GM23338 (cell line): Measurements from ENCODE around the gene ARMC9. TPM values are rescaled to one million over a fixed set of nuclear protein-coding genes. Genes with fewer than 3 reads are reported as not detected.

Source experiments
- ATAC-seq: fragments of 200-7000 bp; cut with Tn5 transposase; 3 replicates; pipeline ENCODE4 v1.9.1; 2020
- DNase-seq: peaks from one replicate; pipeline ENCODE4 v3.0.0-alpha.2; 2015; ENCODE audit warnings: low spot score
- H2AFZ ChIP-seq: fragments of 200-600 bp; sonication (generic); 2 replicates; pipeline ENCODE4 v1.8.0; 2016; ENCODE audit warnings: antibody characterized with exemption, mild to moderate bottlenecking, moderate library complexity
- H3F3A ChIP-seq: fragments of 200-600 bp; sonication (generic); replicated peaks from 2 replicates; pipeline ENCODE4 v1.8.0; 2017; ENCODE audit warnings: antibody characterized with exemption, mixed run types, low read depth
- H3K27ac ChIP-seq: fragments of 200-600 bp; sonication (generic); 2 replicates; pipeline ENCODE4 v1.6.1; 2016; ENCODE audit warnings: low read depth
- H3K27me3 ChIP-seq: fragments of 200-600 bp; sonication (generic); 2 replicates; pipeline ENCODE4 v1.8.0; 2016; ENCODE audit warnings: mild to moderate bottlenecking, mixed run types, moderate library complexity; ENCODE audit not compliant: insufficient read depth
- H3K36me3 ChIP-seq: fragments of 200-600 bp; sonication (generic); 2 replicates; pipeline ENCODE4 v1.8.0; 2016; ENCODE audit warnings: mild to moderate bottlenecking; ENCODE audit not compliant: insufficient read depth
- H3K4me1 ChIP-seq: fragments of 200-600 bp; sonication (generic); 2 replicates; pipeline ENCODE4 v1.8.0; 2016; ENCODE audit warnings: mild to moderate bottlenecking, moderate library complexity; ENCODE audit not compliant: insufficient read depth
- H3K4me2 ChIP-seq: fragments of 200-600 bp; sonication (generic); 2 replicates; pipeline ENCODE4 v1.7.1; 2017; ENCODE audit warnings: mixed run types
- H3K4me3 ChIP-seq: fragments of 200-600 bp; sonication (generic); 2 replicates; pipeline ENCODE4 v1.6.1; 2016; ENCODE audit warnings: mixed run types
- H3K79me2 ChIP-seq: fragments of 200-600 bp; sonication (generic); replicated peaks from 2 replicates; pipeline ENCODE4 v1.8.0; 2017; ENCODE audit warnings: mild to moderate bottlenecking; ENCODE audit not compliant: insufficient read depth
- H3K9me2 ChIP-seq: fragments of 200-600 bp; sonication (generic); 2 replicates; pipeline ENCODE4 v1.8.0; 2017; ENCODE audit not compliant: insufficient read depth
- H4K20me1 ChIP-seq: fragments of 200-600 bp; sonication (generic); replicated peaks from 2 replicates; pipeline ENCODE4 v1.8.0; 2017; ENCODE audit warnings: mild to moderate bottlenecking; ENCODE audit not compliant: insufficient read depth
- H3K27ac Mint-ChIP-seq: 2 replicates; pipeline ENCODE4 v1.8.0; 2020; ENCODE audit warnings: inconsistent platforms, mild to moderate bottlenecking, moderate library complexity, mixed read lengths
- H3K27me3 Mint-ChIP-seq: 3 replicates; pipeline ENCODE4 v1.8.0; 2022; ENCODE audit warnings: low read depth, mild to moderate bottlenecking, moderate library complexity, mixed read lengths, inconsistent platforms; ENCODE audit not compliant: insufficient read depth, poor library complexity
- H3K36me3 Mint-ChIP-seq: 3 replicates; pipeline ENCODE4 v1.8.0; 2021; ENCODE audit warnings: low read depth, mild to moderate bottlenecking, inconsistent platforms, moderate library complexity, mixed read lengths
- H3K4me1 Mint-ChIP-seq: 3 replicates; pipeline ENCODE4 v1.8.0; 2020; ENCODE audit warnings: mild to moderate bottlenecking, inconsistent platforms, mixed read lengths
- H3K4me3 Mint-ChIP-seq: 3 replicates; pipeline ENCODE4 v1.8.0; 2021; ENCODE audit warnings: moderate library complexity, mild to moderate bottlenecking, inconsistent platforms, mixed read lengths
- H3K9me3 Mint-ChIP-seq: 3 replicates; pipeline ENCODE4 v1.8.0; 2020; ENCODE audit warnings: moderate library complexity, mild to moderate bottlenecking, inconsistent platforms, mixed read lengths
- EZH2 ChIP-seq: fragments of 200-600 bp; sonication (generic); IDR thresholded peaks from one replicate; pipeline ENCODE4 v1.8.0; 2017; ENCODE audit warnings: antibody characterized with exemption, mild to moderate bottlenecking, low read depth; ENCODE audit not compliant: unreplicated experiment
- EZH2phosphoT487 ChIP-seq: fragments of 200-600 bp; sonication (generic); IDR thresholded peaks from one replicate; pipeline ENCODE4 v1.8.1; 2018; ENCODE audit warnings: antibody characterized with exemption; ENCODE audit not compliant: unreplicated experiment
- POLR2AphosphoS5 ChIP-seq: IDR thresholded peaks from 2 replicates; pipeline ENCODE4 v1.6.1; 2016; ENCODE audit warnings: antibody characterized with exemption, low read depth
- REST ChIP-seq: IDR thresholded peaks from one replicate; pipeline ENCODE4 v1.6.1; 2018; ENCODE audit warnings: antibody characterized with exemption; ENCODE audit not compliant: unreplicated experiment
- STAT1 ChIP-seq: IDR thresholded peaks from one replicate; pipeline ENCODE4 v1.6.1; 2016; ENCODE audit warnings: antibody characterized with exemption; ENCODE audit not compliant: unreplicated experiment
- ZNF114 ChIP-seq: fragments of 250-450 bp; sonication (Bioruptor Pico); IDR thresholded peaks from 2 replicates; pipeline ENCODE4 v1.5.0; 2020; ENCODE audit warnings: mild to moderate bottlenecking, moderate library complexity
- polyA plus RNA-seq: library from polyadenylated mRNA; unstranded; fragments of >200 nt; fragmentation: Nextera tagmentation; extraction: Ambion mirVana; gene quantifications from 2 replicates; pipeline ENCODE4 v1.2.1, GENCODE V29; 2016
- total RNA-seq: library from RNA; depleted of rRNA; stranded (reverse); fragments of >200 nt; shearing (Covaris generic); gene quantifications from 2 replicates; pipeline ENCODE4 v1.2.3, GENCODE V29; 2014
- TF ChIP-seq, protein P1 (sequence below), 2 experiments: fragments of 200-600 bp in 1 of 2; sonication (generic) in 1 of 2; conservative IDR thresholded peaks; 2 replicates each; pipeline versions ENCODE4 v1.5.1 to v1.6.1; 2016 to 2017; ENCODE audit warnings: antibody characterized with exemption in 2 of 2, low read depth in 2 of 2, mild to moderate bottlenecking in 2 of 2, moderate library complexity in 1 of 2
- TF ChIP-seq, protein P2 (sequence below): fragments of 250-450 bp; sonication (Bioruptor Pico); IDR thresholded peaks from 2 replicates; pipeline ENCODE4 v1.5.0; 2020; ENCODE audit warnings: mild to moderate bottlenecking, moderate library complexity

Gene ARMC9
- total and polyA plus RNA-seq, 2 experiments from 2014 or later, result 29.2 to 56.0 TPM

DNA sequence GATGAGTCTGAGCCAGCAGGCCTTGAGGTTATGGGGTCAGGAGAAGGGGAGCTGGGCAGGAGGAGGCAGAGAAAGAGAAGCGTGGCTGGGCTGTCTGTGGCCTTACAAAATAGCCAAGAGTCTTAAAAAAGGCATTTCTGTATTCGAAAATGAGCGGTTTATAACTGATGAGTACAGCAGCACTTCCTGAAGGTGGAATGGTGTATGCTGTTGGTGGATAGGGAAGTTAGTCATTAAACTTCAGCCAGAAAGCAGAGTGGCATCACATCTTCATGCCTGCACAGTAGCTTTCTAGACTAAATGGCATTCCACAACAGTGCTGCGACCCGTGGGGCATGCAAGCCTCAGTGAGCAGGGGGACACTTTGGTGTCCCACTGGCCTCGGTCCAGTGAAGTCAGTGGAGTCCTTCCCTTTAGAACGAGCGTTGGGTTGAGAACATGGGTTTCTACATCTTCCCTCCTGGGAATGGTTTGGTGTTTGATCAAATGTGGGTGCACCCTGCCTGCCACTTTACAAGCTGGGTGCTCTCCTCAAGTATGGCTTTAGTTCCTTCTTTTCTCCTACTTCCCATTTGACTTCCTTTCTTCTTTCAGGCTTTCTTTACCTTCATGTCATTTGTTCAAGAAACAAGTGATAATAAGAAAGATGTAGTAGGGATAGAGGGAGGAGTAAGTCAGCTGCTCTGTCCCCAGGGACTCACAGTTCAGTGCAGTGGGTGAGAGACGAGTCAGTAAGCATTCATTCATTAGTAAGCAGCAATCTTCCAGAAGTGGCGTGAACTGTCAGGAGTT lies 96.3 kb downstream of the ARMC9 start (continued):
- TF ChIP-seq, protein P1, sequence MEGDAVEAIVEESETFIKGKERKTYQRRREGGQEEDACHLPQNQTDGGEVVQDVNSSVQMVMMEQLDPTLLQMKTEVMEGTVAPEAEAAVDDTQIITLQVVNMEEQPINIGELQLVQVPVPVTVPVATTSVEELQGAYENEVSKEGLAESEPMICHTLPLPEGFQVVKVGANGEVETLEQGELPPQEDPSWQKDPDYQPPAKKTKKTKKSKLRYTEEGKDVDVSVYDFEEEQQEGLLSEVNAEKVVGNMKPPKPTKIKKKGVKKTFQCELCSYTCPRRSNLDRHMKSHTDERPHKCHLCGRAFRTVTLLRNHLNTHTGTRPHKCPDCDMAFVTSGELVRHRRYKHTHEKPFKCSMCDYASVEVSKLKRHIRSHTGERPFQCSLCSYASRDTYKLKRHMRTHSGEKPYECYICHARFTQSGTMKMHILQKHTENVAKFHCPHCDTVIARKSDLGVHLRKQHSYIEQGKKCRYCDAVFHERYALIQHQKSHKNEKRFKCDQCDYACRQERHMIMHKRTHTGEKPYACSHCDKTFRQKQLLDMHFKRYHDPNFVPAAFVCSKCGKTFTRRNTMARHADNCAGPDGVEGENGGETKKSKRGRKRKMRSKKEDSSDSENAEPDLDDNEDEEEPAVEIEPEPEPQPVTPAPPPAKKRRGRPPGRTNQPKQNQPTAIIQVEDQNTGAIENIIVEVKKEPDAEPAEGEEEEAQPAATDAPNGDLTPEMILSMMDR (conservative IDR thresholded peaks at IDR 0.05; ENCODE audit: low read depth in 2 of 2), result no peak
- no peak for TF ChIP-seq STAT1

GRCh38 chr2:231295363-231295655 lies 96.9 kb downstream of the ARMC9 start:
- H2AFZ ChIP-seq, result no peak overlapping the region
- no peaks in the 10 kb centered on the region for H3K36me3 ChIP-seq
- H3K9me2 ChIP-seq, result no peaks in the 10 kb centered on the region
- H3K27ac Mint-ChIP-seq, result no peak overlapping the region; the same call in 1 of the 2 replicates
- 0 out of 2 replicates have a peak, but pooled peaks cover 14% of the 10 kb centered on the region for H3F3A ChIP-seq
- H3K4me1 Mint-ChIP-seq, result peaks cover 21% of the 10 kb centered on the region
- no peaks in the 10 kb centered on the region for H3K9me3 Mint-ChIP-seq
- DNase-seq, result no peak
- ATAC-seq, result no peak
- H3K79me2 ChIP-seq, result no peaks in the 10 kb centered on the region
- peaks cover 2% of the 10 kb centered on the region for H3K27me3 Mint-ChIP-seq
- no peak overlapping the region for H3K4me3 Mint-ChIP-seq
- H3K36me3 Mint-ChIP-seq, result peaks cover 20% of the 10 kb centered on the region
- H3K27ac ChIP-seq, result no peak overlapping the region
- H3K4me2 ChIP-seq, result no peak overlapping the region
- TF ChIP-seq, protein P2, sequence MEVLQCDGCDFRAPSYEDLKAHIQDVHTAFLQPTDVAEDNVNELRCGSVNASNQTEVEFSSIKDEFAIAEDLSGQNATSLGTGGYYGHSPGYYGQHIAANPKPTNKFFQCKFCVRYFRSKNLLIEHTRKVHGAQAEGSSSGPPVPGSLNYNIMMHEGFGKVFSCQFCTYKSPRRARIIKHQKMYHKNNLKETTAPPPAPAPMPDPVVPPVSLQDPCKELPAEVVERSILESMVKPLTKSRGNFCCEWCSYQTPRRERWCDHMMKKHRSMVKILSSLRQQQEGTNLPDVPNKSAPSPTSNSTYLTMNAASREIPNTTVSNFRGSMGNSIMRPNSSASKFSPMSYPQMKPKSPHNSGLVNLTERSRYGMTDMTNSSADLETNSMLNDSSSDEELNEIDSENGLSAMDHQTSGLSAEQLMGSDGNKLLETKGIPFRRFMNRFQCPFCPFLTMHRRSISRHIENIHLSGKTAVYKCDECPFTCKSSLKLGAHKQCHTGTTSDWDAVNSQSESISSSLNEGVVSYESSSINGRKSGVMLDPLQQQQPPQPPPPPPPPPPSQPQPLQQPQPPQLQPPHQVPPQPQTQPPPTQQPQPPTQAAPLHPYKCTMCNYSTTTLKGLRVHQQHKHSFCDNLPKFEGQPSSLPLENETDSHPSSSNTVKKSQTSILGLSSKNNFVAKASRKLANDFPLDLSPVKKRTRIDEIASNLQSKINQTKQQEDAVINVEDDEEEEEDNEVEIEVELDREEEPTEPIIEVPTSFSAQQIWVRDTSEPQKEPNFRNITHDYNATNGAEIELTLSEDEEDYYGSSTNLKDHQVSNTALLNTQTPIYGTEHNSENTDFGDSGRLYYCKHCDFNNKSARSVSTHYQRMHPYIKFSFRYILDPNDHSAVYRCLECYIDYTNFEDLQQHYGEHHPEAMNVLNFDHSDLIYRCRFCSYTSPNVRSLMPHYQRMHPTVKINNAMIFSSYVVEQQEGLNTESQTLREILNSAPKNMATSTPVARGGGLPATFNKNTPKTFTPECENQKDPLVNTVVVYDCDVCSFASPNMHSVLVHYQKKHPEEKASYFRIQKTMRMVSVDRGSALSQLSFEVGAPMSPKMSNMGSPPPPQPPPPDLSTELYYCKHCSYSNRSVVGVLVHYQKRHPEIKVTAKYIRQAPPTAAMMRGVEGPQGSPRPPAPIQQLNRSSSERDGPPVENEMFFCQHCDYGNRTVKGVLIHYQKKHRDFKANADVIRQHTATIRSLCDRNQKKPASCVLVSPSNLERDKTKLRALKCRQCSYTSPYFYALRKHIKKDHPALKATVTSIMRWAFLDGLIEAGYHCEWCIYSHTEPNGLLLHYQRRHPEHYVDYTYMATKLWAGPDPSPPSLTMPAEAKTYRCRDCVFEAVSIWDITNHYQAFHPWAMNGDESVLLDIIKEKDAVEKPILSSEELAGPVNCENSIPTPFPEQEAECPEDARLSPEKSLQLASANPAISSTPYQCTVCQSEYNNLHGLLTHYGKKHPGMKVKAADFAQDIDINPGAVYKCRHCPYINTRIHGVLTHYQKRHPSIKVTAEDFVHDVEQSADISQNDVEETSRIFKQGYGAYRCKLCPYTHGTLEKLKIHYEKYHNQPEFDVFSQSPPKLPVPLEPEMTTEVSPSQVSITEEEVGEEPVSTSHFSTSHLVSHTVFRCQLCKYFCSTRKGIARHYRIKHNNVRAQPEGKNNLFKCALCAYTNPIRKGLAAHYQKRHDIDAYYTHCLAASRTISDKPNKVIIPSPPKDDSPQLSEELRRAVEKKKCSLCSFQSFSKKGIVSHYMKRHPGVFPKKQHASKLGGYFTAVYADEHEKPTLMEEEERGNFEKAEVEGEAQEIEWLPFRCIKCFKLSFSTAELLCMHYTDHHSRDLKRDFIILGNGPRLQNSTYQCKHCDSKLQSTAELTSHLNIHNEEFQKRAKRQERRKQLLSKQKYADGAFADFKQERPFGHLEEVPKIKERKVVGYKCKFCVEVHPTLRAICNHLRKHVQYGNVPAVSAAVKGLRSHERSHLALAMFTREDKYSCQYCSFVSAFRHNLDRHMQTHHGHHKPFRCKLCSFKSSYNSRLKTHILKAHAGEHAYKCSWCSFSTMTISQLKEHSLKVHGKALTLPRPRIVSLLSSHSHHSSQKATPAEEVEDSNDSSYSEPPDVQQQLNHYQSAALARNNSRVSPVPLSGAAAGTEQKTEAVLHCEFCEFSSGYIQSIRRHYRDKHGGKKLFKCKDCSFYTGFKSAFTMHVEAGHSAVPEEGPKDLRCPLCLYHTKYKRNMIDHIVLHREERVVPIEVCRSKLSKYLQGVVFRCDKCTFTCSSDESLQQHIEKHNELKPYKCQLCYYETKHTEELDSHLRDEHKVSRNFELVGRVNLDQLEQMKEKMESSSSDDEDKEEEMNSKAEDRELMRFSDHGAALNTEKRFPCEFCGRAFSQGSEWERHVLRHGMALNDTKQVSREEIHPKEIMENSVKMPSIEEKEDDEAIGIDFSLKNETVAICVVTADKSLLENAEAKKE, result no peak
- TF ChIP-seq EZH2phosphoT487 (no peak), POLR2AphosphoS5 (no peak), REST (no peak), ZNF114 (no peak), EZH2 (no peak)
- TF ChIP-seq, protein P1 (conservative IDR thresholded peaks at IDR 0.05; ENCODE audit: low read depth in 2 of 2), result no peak
- no peak overlapping the region for H3K4me3 ChIP-seq
- no peaks in the 10 kb centered on the region; the same call in 1 of the 2 replicates for H3K4me1 ChIP-seq
- no peaks in the 10 kb centered on the region for H4K20me1 ChIP-seq
- H3K27me3 ChIP-seq, result no peaks in the 10 kb centered on the region
